ENCODE data around the gene TESMIN. TPM values are rescaled to one million over a fixed set of nuclear protein-coding genes. Genes with fewer than 3 reads are reported as not detected.

TESMIN gene
- polyA plus RNA-seq, 1 experiment, result 0.79 TPM

GRCh38 chr11:68667511-68668500 lies 83.5 kb downstream of the TESMIN start:
- peaks cover 16% of the 10 kb centered on the region for H3K9me3 ChIP-seq (ENCODE audit: control insufficient read depth, insufficient read depth, low read length)
- H3K27me3 ChIP-seq (ENCODE audit: control insufficient read depth, insufficient read depth, low read length), result peaks cover 30% of the 10 kb centered on the region
- no peak overlapping the region for H3K27ac ChIP-seq (ENCODE audit: low read depth, low read length)
- DNase-seq (ENCODE audit: low read depth, low spot score), result no peak
- CTCF ChIA-PET, result interaction anchor here (0.6 kb wide), 1 partner anchor 1663 kb away, joined by 3 read pairs; no protein-coding TSS in a partner anchor
- POLR2A ChIA-PET, result no interaction called here
- no peak for TF ChIP-seq CTCF (IDR thresholded peaks at IDR 0.05; ENCODE audit: low read depth, low read length)
- H3K4me3 ChIP-seq (ENCODE audit: low read depth, low read length), result no peak overlapping the region

GRCh38 chr11:68666849-68667248 lies 84.5 kb downstream of the TESMIN start:
- TF ChIP-seq CTCF (IDR thresholded peaks at IDR 0.05; ENCODE audit: low read depth, low read length), result no peak
- no peak overlapping the region for H3K27ac ChIP-seq (ENCODE audit: low read depth, low read length)
- ChIA-PET CTCF (no interaction called here), POLR2A (no interaction called here)
- peaks cover 23% of the 10 kb centered on the region for H3K9me3 ChIP-seq (ENCODE audit: control insufficient read depth, insufficient read depth, low read length)
- no peak for DNase-seq (ENCODE audit: low read depth, low spot score)
- H3K27me3 ChIP-seq (ENCODE audit: control insufficient read depth, insufficient read depth, low read length), result peaks cover 31% of the 10 kb centered on the region
- no peak overlapping the region for H3K4me3 ChIP-seq (ENCODE audit: low read depth, low read length)

- POLR2A ChIA-PET, result interaction anchor here (0.7 kb wide), 1 partner anchor 382 kb away, joined by 3 read pairs; no protein-coding TSS in a partner anchor
- H3K9me3 ChIP-seq (ENCODE audit: control insufficient read depth, insufficient read depth, low read length), result peaks cover 29% of the 10 kb centered on the region
- H3K27ac ChIP-seq (ENCODE audit: low read depth, low read length), result no peak overlapping the region
- CTCF ChIA-PET, result no interaction called here
- no peak for TF ChIP-seq CTCF (IDR thresholded peaks at IDR 0.05; ENCODE audit: low read depth, low read length)
- no peak overlapping the region for H3K4me3 ChIP-seq (ENCODE audit: low read depth, low read length)
- DNase-seq (ENCODE audit: low read depth, low spot score), result no peak
- H3K27me3 ChIP-seq (ENCODE audit: control insufficient read depth, insufficient read depth, low read length), result peaks cover 39% of the 10 kb centered on the region
These were observed 85.9 kb downstream of the TESMIN start for GRCh38 chr11:68665436-68665835.

- H3K27me3 ChIP-seq (ENCODE audit: control insufficient read depth, insufficient read depth, low read length), result peaks cover 38% of the 10 kb centered on the region
- CTCF ChIA-PET, result no interaction called here
- no peak for DNase-seq (ENCODE audit: low read depth, low spot score)
- peaks cover 24% of the 10 kb centered on the region for H3K9me3 ChIP-seq (ENCODE audit: control insufficient read depth, insufficient read depth, low read length)
- no peak overlapping the region for H3K4me3 ChIP-seq (ENCODE audit: low read depth, low read length)
- H3K27ac ChIP-seq (ENCODE audit: low read depth, low read length), result no peak overlapping the region
- TF ChIP-seq CTCF (IDR thresholded peaks at IDR 0.05; ENCODE audit: low read depth, low read length), result no peak
- POLR2A ChIA-PET, result no interaction called here
These were observed 86.4 kb downstream of the TESMIN start for GRCh38 chr11:68664906-68665305.

- Histone ChIP-seq H3K27me3 (ENCODE audit: control insufficient read depth, insufficient read depth, low read length) (peaks cover 37% of the 10 kb centered on the region), H3K4me3 (ENCODE audit: low read depth, low read length) (no peak overlapping the region), H3K9me3 (ENCODE audit: control insufficient read depth, insufficient read depth, low read length) (peaks cover 23% of the 10 kb centered on the region), H3K27ac (ENCODE audit: low read depth, low read length) (no peak overlapping the region)
- TF ChIP-seq CTCF (IDR thresholded peaks at IDR 0.05; ENCODE audit: low read depth, low read length), result no peak
- ChIA-PET POLR2A (no interaction called here), CTCF (interaction anchor here (0.6 kb wide), 1 partner anchor 94 kb away, joined by 3 read pairs; no protein-coding TSS in a partner anchor)
- no peak for DNase-seq (ENCODE audit: low read depth, low spot score)
These were observed 87.2 kb downstream of the TESMIN start for GRCh38 chr11:68664141-68664540.
